ENCODE measurements around the gene RPAP2.

GRCh38 chr1:92441316-92441696 is 142.4 kb downstream of the RPAP2 start:
- TF ChIP-seq, protein P1, sequence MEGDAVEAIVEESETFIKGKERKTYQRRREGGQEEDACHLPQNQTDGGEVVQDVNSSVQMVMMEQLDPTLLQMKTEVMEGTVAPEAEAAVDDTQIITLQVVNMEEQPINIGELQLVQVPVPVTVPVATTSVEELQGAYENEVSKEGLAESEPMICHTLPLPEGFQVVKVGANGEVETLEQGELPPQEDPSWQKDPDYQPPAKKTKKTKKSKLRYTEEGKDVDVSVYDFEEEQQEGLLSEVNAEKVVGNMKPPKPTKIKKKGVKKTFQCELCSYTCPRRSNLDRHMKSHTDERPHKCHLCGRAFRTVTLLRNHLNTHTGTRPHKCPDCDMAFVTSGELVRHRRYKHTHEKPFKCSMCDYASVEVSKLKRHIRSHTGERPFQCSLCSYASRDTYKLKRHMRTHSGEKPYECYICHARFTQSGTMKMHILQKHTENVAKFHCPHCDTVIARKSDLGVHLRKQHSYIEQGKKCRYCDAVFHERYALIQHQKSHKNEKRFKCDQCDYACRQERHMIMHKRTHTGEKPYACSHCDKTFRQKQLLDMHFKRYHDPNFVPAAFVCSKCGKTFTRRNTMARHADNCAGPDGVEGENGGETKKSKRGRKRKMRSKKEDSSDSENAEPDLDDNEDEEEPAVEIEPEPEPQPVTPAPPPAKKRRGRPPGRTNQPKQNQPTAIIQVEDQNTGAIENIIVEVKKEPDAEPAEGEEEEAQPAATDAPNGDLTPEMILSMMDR (conservative IDR thresholded peaks at IDR 0.05; ENCODE audit: low read length), result no peak
- no peak for TF ChIP-seq EZH2phosphoT487 (IDR thresholded peaks at IDR 0.05; ENCODE audit: borderline replicate concordance, low read depth, low read length)
